ENCODE results near the gene MDH2.
"Not testable (repeated sequence)": the region's sequence is repeated elsewhere in the genome, so short reads cannot be mapped to it uniquely, and the experiment has no call there.

Gene MDH2

DNA sequence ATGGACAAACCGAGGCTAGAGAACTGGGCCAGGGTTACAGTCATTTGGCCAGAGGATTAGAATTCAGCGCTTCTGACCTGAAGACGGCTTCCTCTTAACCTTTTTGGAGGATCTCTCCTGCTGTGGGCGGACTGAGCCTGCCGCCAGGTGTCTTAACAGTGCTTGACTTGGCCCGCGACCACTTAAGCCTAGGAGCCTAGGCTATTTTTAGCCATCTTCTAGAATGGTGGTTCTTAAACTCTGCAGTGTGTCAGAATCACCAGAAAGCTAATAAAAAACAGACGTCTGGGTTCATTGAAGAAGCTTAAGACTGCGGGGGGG, 722 bp downstream of the MDH2 start:
- peak; percentile 27 for DNase-seq

DNA sequence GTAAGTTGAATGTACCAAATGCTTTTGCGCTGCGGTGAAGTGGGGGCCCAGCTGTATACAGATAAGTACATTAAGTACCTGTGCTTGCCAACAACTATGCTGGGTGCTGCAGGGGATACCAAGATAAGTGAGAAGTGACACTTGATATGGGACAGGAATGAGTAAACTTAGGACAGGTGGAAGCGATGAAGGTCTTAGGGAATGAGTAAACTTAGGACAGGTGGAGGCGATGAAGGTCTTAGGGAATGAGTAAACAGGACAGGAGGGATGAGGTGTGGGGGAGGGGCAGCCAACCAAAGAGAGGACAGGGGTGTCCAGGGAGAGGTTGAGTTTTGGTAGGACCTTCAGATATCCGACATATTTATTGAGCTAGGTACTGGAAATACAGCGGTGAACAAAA, 1.4 kb downstream of the MDH2 start:
- no peak for DNase-seq

DNA sequence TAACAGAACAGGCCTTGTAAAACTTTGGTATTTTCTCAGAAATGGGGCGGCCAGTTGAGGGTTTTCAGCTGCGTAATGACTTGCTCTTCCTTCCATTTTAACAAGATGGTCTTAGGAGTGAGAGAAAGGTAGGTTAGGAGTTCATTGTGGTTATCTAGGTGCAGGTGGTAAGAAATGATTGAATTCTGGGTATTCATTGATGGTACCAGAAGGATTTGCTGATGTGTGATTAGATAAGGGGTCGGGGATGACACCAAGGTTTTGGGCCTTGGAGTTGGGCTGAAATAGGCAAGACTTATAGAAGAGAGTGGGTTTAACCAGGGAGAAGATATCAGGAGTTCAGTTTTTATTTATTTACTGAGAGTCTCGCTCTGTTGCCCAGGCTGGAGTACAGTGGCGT, 2.6 kb downstream of the MDH2 start:
- no peak for DNase-seq

DNA sequence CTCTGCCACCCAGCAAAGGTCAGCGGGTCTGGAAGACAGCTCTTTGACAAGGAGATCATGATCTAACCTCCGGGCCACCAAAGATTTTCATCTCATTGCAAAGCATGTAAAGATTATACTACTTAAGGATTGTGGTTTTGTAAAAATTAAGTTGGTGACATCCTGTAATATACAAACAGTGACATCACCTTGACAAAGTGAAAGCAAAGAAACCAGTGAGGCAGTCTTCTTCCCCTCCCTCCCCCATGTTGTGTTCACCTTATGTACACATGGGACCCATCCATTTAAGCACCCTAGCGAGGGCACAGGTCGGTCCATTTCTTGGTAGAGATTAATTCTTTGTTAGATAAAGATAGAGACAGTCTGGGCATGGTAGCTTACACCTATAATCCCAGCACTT, 3.9 kb downstream of the MDH2 start:
- no peak for DNase-seq

DNA sequence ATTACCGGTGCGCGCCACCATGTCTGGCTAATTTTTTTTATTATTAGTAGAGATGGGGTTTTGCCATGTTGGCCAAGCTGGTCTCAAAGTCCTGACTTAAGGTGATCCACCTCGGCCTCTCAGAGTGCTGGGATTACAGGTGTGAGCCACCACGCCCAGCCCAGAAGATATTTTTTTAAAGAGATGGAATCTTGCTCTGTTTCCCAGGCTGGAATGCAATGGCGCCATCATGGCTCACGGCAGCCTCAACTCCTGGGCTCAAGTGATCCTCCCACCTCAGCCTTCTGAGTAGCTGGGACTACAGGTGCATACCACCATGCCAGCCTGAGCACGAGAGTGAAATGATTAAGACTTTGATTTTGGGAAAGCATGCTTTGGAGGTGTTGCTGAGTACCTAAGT, 4.8 kb downstream of the MDH2 start:
- not testable (repeated sequence) for DNase-seq

DNA sequence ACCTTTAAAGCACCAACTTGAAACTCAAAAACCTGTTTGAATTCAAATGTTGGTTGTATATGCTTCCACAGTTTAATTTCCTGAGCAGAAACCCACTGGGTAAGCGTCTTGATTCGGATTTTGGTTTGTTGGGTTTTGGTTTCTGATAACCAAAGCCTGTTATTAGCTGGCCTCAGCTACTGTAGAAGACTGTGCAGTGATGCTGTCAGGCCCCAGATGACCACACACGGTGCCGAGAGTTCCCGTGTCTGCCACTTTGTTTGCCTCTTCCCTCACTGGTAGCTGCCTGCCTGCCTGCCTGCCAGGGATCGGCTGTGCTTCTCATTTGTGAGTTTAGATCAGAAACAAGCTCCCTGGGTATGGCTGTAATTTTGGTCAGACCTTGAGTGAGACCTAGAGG, 5.6 kb downstream of the MDH2 start:
- DNase-seq, result no peak

DNA sequence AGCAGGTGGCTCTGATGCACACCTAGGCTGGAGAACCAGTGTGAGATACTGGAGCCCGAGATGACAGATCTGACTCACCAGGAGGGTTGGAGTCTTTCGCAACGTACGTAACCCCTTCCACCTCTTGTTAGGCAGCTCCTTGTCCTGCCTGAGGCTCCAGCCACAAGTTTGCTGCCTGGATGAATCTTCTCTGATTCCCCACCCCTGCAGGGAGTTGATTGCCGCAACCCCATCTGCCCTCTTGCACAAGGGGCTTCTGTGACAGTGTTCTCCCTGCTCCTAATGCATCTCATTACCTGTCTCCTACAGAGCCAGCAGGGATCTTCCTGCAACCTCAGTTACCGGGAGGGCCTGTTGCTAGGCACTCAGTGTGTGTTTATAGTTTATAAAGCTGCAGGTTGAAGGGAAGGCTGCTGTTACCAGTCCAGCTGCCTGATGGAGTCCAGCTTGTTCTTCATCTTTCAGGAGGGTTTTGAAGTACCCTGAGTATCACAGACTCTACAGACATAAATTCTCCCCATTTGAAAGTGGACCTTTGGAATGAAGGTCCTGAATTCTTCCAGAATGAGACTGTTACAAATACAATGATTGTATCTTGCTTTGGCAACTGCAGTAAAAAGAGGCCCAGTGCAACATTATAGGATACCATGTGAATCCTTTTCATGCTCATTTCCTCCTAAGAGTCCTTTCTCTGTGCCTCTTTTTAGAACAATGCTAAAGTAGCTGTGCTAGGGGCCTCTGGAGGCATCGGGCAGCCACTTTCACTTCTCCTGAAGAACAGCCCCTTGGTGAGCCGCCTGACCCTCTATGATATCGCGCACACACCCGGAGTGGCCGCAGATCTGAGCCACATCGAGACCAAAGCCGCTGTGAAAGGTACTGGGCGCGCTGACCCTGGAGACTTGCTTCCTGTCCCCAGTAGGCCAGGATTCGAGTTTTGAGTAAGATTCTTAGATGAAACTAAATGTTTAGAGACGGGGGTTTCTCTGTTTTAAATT, 6.5 kb downstream of the MDH2 start:
- DNase-seq, result no peak

DNA sequence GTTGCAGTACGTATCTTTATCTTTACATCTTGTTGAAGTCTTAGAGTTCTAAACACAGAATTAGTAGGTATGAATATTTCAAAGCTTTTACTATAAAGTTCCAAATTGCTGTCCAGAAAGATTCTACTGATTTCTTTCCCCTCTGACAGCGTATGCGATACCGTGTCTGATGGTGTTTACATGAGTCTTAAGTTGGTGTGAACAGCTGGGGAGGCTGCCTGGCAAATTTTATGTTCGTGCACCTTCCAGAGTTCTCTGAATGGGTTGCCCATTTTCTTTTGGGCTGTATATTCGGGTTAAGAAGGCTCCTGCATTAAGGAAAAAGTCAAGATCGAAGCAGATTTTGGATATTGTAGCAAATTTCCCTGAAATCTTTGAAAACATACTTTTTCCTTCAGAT, 8.3 kb downstream of the MDH2 start:
- DNase-seq, result no peak

DNA sequence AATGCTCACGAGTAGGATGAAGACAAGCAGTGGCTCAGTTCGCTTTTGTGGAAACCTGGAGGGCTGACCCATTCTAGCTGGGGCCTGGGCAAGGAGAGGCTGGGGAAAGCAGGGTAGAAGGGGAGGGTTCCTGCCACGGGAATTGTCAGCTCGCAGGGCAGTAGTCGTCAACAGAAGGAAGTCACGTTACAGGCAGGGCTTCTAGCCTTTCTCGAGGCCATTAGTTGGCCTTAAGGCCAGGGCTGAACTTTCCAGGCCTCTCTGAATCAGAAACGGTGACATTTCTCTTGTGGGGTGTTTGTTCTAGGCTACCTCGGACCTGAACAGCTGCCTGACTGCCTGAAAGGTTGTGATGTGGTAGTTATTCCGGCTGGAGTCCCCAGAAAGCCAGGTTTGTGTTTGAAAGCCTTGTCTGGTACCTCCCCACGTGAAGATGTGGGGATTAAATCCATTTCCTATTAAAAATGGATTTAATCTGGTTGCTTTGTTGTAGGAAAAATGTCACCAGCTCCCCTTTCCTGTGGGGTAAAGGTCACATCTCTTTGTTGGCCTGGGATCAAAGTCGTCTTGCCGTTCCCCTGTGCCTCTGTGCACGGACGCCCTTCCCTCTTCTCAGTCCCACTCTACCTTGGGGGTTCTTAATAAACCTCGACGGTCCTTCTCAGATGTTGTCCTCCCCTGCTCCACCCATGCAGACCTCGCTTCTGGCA, 9.4 kb downstream of the MDH2 start:
- no peak for DNase-seq

DNA sequence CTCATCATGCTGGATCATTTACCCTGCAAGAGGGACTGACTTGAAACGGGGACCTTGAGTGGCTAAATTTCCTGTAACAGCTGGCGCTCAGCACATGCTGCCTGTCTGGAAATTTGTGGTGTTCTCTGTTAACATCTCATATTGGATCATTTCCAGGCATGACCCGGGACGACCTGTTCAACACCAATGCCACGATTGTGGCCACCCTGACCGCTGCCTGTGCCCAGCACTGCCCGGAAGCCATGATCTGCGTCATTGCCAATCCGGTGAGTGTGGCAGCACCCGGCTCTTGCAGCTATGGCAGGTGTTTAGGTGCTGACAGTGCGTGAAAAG, 9.9 kb downstream of the MDH2 start:
- DNase-seq, result no peak

DNA sequence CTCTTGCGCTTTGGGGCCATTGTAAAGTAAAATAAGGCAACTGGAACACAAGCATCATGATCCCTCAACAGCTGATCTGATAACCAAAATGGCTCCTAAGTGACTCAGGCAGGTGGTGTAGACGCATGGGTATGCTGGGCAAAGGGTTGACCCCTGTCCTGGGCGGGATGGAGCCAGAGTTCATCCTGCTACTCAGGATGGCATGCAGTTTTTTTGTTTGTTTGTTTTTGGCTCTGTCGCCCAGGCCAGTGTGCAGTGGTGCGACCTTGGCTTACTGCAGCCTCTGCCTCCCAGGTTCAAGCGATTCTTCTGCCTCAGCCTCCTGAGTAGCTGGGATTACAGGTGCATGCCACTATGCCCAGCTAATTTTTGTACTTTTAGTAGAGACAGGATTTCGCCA, 10.8 kb downstream of the MDH2 start:
- DNase-seq, result not testable (repeated sequence)

DNA sequence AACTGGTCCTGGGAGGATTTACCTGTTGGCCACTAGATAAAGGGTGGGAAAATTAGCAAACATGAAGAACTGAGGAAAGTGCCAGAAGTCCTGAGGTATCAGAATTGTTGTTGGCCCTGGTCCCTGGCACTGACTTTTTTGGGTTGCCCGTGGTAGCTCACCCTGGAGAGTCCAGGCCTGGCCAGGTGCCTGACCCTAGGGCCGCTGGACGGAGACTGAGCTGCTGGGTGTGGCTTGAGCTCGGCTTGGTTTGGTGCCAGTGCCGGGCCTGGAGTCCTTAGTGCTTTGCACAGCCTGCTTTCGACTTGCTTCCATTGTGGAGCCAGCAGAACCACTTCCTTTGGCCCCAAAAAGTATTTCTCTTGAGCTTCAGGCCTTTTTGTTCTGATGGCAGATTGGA, 12.9 kb downstream of the MDH2 start:
- no peak for DNase-seq

DNA sequence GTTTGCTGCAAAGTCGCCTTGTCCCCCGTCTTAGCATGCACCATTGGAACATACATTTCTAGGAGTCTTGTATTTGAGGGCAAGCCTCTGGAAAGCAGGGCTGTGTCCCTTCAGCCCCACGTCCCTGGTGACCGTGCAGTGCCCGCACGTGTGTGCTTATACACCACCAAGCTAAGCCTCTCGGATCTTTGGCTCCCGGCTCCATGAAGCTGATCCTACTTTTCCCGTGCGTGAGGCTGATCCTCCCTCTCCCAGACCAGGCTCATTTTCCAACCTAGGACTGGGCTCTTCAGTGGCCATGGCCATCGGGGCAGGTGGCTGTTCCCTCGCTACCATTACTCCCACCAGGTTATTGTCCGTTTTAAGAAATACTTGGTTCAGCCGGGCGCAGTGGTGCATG, 14.3 kb downstream of the MDH2 start:
- DNase-seq, result no peak

DNA sequence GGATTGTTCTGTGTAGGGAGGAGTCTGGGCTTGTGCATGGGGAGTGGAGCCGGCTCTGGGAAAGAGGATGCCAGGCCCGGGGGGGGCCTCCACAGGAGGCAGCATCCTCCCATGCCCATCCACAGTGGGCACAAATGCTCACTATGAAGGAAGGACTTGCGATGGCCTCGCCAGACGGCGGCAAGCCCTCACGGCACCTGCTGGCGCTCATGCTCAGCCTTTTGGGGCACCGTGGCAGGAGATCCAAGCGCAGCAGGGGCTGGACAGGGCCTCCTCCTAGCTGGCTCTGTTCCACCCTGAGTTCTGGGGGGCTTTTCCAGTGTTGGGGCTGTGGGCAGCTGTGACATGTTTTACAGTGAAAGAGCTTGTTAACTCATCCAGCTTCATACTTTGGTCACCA, 15.2 kb downstream of the MDH2 start:
- no peak for DNase-seq

DNA sequence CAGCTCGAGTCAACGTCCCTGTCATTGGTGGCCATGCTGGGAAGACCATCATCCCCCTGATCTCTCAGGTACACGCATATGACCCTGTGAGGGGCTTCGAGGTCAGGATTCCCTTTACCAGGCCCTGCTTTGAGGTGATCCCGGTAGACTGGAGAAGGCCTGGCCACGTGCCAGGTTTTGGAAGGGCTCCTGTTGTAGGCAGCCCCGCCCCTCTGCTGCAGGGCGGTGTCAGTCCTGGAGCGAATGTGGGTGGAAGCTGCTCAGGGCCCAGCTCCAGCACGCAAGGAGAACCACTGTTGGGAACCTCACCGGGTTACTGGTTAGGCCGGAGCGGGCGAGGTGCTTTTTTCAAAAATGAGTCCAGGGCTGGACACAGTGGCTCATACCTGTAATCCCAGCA, 15.6 kb downstream of the MDH2 start:
- DNase-seq, result no peak

DNA sequence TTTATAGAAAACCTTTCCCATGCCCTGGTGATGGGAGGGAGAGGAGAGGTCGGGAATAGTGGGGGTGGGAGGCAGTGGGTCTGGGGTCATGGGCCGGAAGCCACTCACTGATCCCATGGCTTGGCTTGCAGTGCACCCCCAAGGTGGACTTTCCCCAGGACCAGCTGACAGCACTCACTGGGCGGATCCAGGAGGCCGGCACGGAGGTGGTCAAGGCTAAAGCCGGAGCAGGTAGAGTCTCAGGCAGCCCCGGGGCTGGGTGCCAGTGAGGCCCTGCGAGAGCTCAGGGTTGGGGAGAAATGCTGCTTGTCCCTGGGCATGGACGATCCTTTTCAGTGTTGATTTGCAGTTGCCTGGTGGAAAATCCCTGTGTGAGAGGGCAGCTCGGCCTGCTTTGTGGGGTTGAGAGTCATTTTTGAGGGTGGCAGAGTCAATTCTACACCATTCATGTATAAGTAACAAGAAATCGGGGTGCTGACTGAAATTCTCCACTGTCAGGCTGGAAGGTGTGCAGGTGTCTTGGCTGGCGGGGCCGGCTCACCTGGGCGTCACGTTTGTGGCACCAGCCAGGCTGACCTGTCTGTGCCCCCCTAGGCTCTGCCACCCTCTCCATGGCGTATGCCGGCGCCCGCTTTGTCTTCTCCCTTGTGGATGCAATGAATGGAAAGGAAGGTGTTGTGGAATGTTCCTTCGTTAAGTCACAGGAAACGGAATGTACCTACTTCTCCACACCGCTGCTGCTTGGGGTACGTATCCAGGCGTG, 16.5 kb downstream of the MDH2 start:
- DNase-seq, result no peak

DNA sequence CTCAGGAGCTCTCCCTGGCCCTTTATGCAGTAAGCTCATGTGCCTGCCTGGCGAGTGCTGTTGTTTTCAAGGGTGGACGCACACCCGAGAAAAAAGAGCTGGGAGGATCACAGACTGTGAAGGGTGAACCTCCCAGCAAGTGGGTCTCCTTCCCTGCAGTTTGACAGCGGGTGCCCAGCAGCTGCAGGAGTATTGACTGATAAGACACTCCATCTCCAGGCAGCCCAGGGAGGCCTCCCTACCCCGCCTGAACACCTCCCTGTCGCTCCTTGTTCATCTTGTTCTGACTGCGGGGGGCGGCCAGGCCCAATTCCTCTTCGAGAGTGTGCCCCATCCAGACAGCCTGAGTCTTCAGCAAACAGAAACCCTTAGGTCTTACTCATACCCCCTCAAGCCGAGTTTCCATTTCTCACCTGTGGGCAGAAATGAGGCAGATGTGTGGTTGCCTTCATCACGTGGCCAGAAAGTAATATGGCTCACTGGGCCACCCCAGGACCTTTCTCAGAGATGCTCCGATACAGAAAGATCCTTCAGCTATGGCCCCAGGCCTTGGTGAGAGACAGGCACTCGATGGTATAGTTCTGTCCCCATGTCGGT, 17.2 kb downstream of the MDH2 start:
- no peak for DNase-seq

DNA sequence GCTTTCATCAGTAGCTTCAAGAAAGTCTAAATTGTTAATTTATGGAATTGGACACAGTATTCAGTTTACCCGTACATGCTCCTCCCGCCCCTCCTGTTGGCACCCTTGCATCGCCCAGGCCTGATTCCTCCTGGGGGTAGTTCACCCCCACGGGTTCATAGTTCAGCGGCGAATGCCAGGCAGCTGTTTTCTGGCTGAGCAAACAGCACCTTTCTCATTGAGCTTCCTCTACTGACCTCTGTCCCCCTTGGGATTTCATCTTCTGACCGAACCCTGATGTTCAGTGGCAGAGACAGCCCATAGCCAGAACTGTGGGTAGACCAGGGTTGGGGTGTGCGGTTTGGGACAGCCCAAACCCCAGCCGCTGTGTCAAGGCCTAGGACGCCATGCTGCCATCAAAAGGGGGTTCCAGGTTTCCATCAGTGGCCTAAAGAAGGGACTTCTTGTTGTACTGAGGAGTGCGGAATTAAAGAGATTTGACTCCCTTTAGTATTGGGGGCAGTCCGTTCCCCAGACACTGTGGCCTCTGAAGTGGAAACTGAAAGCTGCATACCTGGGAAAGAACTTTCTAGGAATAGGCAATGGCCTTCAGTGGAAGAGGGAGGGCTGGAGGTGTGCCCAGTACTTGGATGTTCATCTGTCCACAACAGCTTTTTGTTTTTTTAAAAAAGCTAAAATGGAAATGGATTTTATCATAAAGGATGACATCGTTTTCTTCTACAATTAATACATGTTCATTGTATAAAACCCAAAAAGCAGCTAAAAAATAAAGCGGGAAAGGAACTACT, 19.0 kb downstream of the MDH2 start:
- no peak for DNase-seq

DNA sequence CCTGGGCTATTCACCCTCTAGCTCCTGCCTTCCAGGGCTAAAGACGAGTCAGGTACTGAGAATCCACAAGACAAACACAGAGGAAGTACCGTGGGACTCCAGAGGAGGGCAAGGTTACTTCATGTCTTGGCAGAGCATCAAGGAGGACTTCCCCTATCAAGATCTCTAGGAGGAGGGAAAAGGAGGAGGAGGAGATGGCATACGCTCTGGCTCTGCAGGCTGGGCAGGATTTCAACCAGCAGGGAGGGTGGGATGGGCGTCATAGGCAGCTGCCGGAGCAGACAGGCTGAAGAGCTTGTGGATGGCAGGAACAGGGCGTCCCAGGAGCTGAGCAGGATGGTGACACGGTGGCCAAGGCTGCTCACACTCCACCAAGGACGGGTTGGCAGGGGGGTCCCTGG, 21.3 kb downstream of the MDH2 start:
- DNase-seq, result no peak

DNA sequence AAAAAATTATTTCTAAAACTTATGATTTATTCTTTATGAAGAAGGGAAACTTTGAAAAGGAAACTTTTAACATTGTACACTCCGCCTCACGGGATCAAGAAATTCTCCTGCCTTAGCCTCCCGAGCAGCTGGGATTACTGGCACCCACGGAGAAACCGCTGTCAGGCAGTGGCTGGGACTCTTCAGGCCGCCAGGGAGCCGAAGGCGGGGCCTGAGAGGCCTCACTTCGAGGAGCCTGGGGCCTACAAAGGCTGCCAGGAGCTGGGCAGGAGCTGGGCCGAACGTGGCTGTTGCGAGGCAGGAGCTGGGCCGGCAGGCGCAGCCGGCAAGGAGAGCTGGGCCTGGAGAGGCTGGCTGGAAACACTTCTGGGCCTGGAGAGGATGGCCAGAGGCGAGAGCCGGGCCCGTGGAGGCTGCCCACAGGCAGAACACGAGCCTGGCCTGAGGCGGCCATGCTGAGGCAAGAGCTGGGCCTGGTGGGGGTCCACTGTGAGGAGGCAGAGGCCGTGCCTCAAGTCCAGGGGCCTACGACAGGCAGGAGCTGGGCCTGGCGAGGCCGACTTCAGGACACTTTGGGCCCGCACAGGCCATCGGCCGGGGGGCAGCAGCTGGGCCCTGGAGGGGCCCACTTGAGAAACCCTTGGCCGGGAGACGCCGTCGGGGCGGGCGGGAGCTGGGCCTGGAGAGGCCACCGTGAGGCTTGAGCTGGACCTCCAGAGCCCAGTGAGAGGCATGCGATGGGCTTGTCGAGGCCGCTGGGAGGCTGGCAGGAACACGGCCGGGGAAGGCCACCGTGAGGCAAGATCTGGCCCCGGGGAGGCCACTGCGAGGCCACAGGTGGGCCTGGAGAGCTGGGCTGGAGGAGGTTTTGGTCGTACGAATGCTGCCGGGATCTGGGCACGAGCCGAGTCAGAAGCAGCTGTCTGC, 23.7 kb downstream of the MDH2 start:
- DNase-seq, result no peak

Measured in stimulated activated CD4-positive, alpha-beta T cell treated with anti-CD3 and anti-CD28 coated beads, Interleukin-1b, Interleukin-23, amount 100 ng/mL, for 48 hours (primary cell).